Nephron (organoid): ENCODE results near the gene VTI1A.

Source experiments
- H3K27ac Mint-ChIP-seq, 3 experiments: 2 replicates each; pipeline ENCODE4 v1.8.0; 2020; ENCODE audit warnings: mixed read lengths in 3 of 3, mild to moderate bottlenecking in 2 of 3, moderate library complexity in 1 of 3
- H3K27me3 Mint-ChIP-seq: 2 replicates; pipeline ENCODE4 v1.8.0; 2021; ENCODE audit warnings: low read depth, mild to moderate bottlenecking, moderate library complexity, mixed read lengths
- H3K36me3 Mint-ChIP-seq: 2 replicates; pipeline ENCODE4 v1.8.0; 2020; ENCODE audit warnings: low read depth, mixed read lengths
- H3K4me1 Mint-ChIP-seq: 2 replicates; pipeline ENCODE4 v1.8.0; 2020; ENCODE audit warnings: mixed read lengths
- H3K4me3 Mint-ChIP-seq, 3 experiments: 2 replicates each; pipeline ENCODE4 v1.8.0; 2020; ENCODE audit warnings: mild to moderate bottlenecking in 3 of 3, mixed read lengths in 3 of 3, moderate library complexity in 2 of 3
- H3K9me3 Mint-ChIP-seq: 2 replicates; pipeline ENCODE4 v1.8.0; 2020; ENCODE audit warnings: mixed read lengths
- TF ChIP-seq, protein P1 (sequence below), 3 experiments: fragments of 200-600 bp; sonication (generic); IDR thresholded peaks; one replicate each; pipeline ENCODE4 v1.5.0; 2021; ENCODE audit warnings: antibody characterized with exemption in 3 of 3; ENCODE audit not compliant: unreplicated experiment in 3 of 3

VTI1A gene

DNA sequence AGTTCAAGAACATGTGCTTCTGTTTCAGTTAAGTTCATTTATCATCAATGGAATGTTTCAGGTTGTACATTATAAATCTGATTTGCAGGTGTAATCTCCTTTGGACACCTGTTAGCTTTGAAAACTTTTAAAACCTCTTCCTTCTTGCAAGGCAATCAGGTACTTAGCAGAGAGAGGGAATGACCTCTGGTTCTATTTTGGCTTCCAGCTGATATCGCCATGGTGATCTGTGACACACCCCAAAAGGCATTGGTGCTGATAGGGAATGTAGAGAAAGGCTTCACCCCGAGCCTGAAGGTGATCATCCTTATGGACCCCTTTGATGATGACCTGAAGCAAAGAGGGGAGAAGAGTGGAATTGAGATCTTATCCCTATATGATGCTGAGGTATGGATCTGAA lies 37.7 kb upstream of the VTI1A start:
- Mint-ChIP-seq H3K4me3 (no peak overlapping the region), H3K4me1 (no peaks in the 10 kb centered on the region), H3K27ac (no peak overlapping the region), H3K27me3 (peaks cover 8% of the 10 kb centered on the region), H3K36me3 (no peaks in the 10 kb centered on the region), H3K9me3 (no peaks in the 10 kb centered on the region)
- TF ChIP-seq, protein P1, sequence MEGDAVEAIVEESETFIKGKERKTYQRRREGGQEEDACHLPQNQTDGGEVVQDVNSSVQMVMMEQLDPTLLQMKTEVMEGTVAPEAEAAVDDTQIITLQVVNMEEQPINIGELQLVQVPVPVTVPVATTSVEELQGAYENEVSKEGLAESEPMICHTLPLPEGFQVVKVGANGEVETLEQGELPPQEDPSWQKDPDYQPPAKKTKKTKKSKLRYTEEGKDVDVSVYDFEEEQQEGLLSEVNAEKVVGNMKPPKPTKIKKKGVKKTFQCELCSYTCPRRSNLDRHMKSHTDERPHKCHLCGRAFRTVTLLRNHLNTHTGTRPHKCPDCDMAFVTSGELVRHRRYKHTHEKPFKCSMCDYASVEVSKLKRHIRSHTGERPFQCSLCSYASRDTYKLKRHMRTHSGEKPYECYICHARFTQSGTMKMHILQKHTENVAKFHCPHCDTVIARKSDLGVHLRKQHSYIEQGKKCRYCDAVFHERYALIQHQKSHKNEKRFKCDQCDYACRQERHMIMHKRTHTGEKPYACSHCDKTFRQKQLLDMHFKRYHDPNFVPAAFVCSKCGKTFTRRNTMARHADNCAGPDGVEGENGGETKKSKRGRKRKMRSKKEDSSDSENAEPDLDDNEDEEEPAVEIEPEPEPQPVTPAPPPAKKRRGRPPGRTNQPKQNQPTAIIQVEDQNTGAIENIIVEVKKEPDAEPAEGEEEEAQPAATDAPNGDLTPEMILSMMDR (IDR thresholded peaks at IDR 0.05; ENCODE audit: unreplicated experiment in 3 of 3): no peak

DNA sequence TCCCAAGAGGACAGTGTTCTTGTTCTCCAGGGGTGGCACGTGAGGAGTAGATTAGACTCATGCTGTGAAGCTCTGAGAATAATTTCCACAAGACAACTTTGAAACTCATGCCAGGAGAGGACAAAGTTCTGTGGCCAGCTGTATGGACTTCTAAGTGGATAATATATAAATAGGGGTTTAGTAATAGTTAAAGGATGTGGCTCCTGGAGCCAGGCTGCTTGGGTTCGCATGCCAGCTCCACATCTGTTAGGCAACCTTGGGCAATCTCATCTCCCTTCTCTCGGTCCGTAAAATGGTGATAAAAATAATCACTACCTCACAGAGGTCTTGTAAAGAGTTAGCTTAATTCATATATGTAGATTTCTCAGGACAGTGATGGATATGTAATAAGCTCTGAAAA lies 37.3 kb upstream of the VTI1A start:
- H3K27me3 Mint-ChIP-seq: peaks cover 8% of the 10 kb centered on the region
- no peak overlapping the region for H3K4me3 Mint-ChIP-seq
- no peak overlapping the region for H3K27ac Mint-ChIP-seq
- TF ChIP-seq, protein P1 (IDR thresholded peaks at IDR 0.05; ENCODE audit: unreplicated experiment in 3 of 3): no peak
- H3K9me3 Mint-ChIP-seq: no peaks in the 10 kb centered on the region
- no peaks in the 10 kb centered on the region for H3K36me3 Mint-ChIP-seq
- no peaks in the 10 kb centered on the region for H3K4me1 Mint-ChIP-seq

DNA sequence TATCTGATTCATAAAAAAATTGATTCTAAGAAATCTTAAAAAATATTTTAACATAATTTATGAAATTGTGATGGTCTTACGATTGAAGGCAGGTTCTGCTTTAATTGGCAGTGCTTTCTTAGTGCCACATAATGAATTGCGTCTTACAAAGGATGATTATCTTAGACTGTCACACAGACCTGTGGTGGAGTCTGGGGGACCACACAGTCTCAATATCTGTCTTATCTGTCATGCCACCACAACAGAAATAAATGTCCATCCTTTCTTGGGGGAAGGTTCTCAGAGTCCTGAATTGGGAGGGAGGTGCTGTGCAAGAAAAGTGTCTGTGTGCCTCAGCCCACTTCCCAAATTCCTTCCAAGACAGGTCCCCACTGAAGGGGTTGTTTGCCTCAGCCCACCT lies 34.3 kb upstream of the VTI1A start:
- no peaks in the 10 kb centered on the region for H3K4me1 Mint-ChIP-seq

DNA sequence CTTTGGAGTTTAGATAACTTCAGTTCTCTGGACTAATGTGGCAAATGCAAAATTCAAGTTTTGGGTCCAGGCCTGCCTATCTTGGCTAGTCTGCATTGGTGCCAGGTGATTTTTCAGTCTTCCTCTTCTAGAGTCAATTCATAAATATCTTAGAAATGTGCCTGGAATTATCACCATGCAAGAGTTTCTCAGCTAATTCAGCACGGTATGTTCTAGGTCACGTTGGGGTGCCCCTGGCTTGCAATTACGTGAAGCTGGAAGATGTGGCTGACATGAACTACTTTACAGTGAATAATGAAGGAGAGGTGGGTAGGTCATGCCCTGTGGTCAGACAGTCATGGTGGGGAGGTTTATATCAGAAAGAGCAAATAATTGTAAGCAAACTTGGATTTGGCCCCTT lies 25.3 kb upstream of the VTI1A start:
- TF ChIP-seq, protein P1 (IDR thresholded peaks at IDR 0.05; ENCODE audit: unreplicated experiment in 3 of 3): no peak
- Mint-ChIP-seq H3K36me3 (no peaks in the 10 kb centered on the region), H3K4me3 (no peak overlapping the region), H3K9me3 (no peaks in the 10 kb centered on the region), H3K27ac (no peak overlapping the region), H3K27me3 (peaks cover 6% of the 10 kb centered on the region), H3K4me1 (no peaks in the 10 kb centered on the region)

More for the DNA sequence above, 34.3 kb upstream of the VTI1A start:
- Mint-ChIP-seq H3K27me3 (peaks cover 4% of the 10 kb centered on the region), H3K4me3 (no peak overlapping the region), H3K9me3 (no peaks in the 10 kb centered on the region), H3K36me3 (no peaks in the 10 kb centered on the region), H3K27ac (no peak overlapping the region)
- TF ChIP-seq, protein P1 (IDR thresholded peaks at IDR 0.05; ENCODE audit: unreplicated experiment in 3 of 3): no peak

DNA sequence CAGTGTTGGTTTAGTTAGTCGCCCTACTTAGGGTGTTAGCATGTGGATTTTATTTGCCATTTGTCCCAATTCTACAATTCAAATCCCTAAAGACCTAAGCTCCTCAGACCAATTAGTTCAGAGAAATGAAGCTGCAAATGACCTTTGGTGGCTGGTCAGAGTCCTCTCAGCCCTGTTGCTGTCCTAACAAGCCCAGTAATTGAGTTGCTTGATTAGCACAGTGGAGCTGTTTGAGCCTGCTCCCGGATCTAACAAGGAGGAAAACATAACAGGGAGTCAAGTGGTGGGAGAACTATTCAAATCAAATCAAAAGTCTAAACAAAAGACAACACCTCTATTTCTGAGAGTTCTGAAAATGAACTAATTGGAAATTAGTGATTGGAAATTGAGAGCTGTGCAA lies 22.4 kb upstream of the VTI1A start:
- Mint-ChIP-seq H3K4me1 (no peaks in the 10 kb centered on the region), H3K27me3 (peaks cover 6% of the 10 kb centered on the region), H3K9me3 (no peaks in the 10 kb centered on the region), H3K27ac (peak overlapping the region in 2 of 3 experiments; percentile 64 to 74), H3K4me3 (no peak overlapping the region), H3K36me3 (no peaks in the 10 kb centered on the region)
- TF ChIP-seq, protein P1 (IDR thresholded peaks at IDR 0.05; ENCODE audit: unreplicated experiment in 3 of 3): no peak

DNA sequence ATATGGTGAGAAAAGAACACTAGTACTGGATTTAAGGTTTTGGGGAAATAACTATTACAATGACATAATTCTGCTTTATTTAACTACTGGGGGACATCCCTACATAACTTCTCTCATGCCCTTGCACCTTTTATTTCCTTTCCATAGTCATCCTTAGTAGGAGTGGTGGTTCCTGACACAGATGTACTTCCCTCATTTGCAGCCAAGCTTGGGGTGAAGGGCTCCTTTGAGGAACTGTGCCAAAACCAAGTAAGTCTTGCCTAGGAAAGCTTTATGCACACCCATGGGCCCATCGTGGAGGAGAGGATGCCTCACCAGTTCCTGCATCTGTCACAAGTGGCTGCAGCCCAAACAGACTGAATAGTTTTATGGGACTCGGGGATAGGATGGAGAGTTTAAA lies 20.9 kb upstream of the VTI1A start:
- Mint-ChIP-seq H3K4me3 (no peak overlapping the region), H3K27ac (no peak overlapping the region), H3K4me1 (no peaks in the 10 kb centered on the region), H3K9me3 (no peaks in the 10 kb centered on the region), H3K27me3 (peaks cover 6% of the 10 kb centered on the region), H3K36me3 (peaks cover 9% of the 10 kb centered on the region)
- TF ChIP-seq, protein P1 (IDR thresholded peaks at IDR 0.05; ENCODE audit: unreplicated experiment in 3 of 3): no peak
